ENCODE data around the gene ISL1. TPM values are rescaled to one million over a fixed set of nuclear protein-coding genes. Genes with fewer than 3 reads are reported as not detected.

ISL1 gene
- total and polyA plus RNA-seq, 2 of the 8 experiments (the other 6 are each of a cell fraction or from before 2014, with no cell fraction given), result 0.05 to 0.19 TPM

- POLR2A ChIA-PET (ENCODE audit: partially characterized antibody), result no interaction called here
- Histone ChIP-seq H3K9ac (replicated peaks in 1 of 4; ENCODE audit: extremely low read depth in 1 of 4, low read depth in 3 of 4, low read length in 3 of 4) (no peak overlapping the region), H2BK20ac (ENCODE audit: low read length) (no peak overlapping the region), H4K5ac (ENCODE audit: insufficient read length, low read depth, low read length) (no peak overlapping the region), H2BK12ac (ENCODE audit: low read depth, low read length) (no peak overlapping the region), H3K4me2 (ENCODE audit: insufficient read depth in 1 of 2, low read depth in 2 of 2, low read length in 2 of 2) (peak overlapping the region; percentile 88 to 98; a peak in 3 of 4 replicates), H2BK5ac (ENCODE audit: low read depth, low read length) (no peak overlapping the region), H3K4me3 (ENCODE audit: extremely low read depth in 1 of 4, insufficient read depth in 2 of 4, low read depth in 3 of 4, low read length in 4 of 4) (peak overlapping the region in 1 of 4 experiments; percentile 62; a peak in 4 of 8 replicates), H3K23ac (ENCODE audit: insufficient read length) (no peak overlapping the region), H3K4ac (replicated peaks; ENCODE audit: insufficient read length, low read depth, low read length) (no peak overlapping the region), H2AFZ (ENCODE audit: low read length) (no peak overlapping the region), H3K14ac (ENCODE audit: insufficient read length) (no peak overlapping the region), H4K20me1 (replicated peaks in 1 of 2; ENCODE audit: control insufficient read depth in 1 of 2, insufficient read depth in 2 of 2, low read length in 2 of 2) (peaks cover 0 to 2% of the 10 kb centered on the region in 2 experiments), H3K27ac (ENCODE audit: low read depth, low read length) (no peak overlapping the region), H2AK5ac (ENCODE audit: low read depth, low read length) (no peak overlapping the region), H3K79me2 (ENCODE audit: control insufficient read depth in 1 of 2, insufficient read depth in 2 of 2, low read length in 2 of 2) (no peaks in the 10 kb centered on the region), H3K9me3 (ENCODE audit: insufficient read depth in 2 of 2, low read depth in 1 of 2, low read length in 1 of 2) (no peaks in the 10 kb centered on the region), H3K56ac (replicated peaks; ENCODE audit: insufficient read length, low read depth, low read length) (no peak overlapping the region), H4K91ac (replicated peaks; ENCODE audit: insufficient read length, low read length) (no peak overlapping the region), H3K18ac (ENCODE audit: extremely low read depth, low read length) (no peak overlapping the region), H3K27me3 (replicated peaks in 1 of 4; ENCODE audit: control insufficient read depth in 3 of 4, extremely low read depth in 1 of 4, insufficient read depth in 3 of 4, low read length in 3 of 4) (peaks cover 34 to 69% (median 57%) of the 10 kb centered on the region in 4 experiments), H4K8ac (ENCODE audit: extremely low read depth, insufficient read depth, low read length) (no peak overlapping the region), H2BK120ac (replicated peaks; ENCODE audit: low read depth, low read length) (no peak overlapping the region), H3K23me2 (ENCODE audit: low read depth, low read length) (peaks cover 12% of the 10 kb centered on the region), H2BK15ac (ENCODE audit: low read length) (no peak overlapping the region), H3K4me1 (replicated peaks in 1 of 4; ENCODE audit: control insufficient read depth in 3 of 4, insufficient read depth in 4 of 4, low read length in 3 of 4) (peaks cover 4 to 23% (median 14%) of the 10 kb centered on the region in 4 experiments; a peak in 6 of 7 replicates), H3K36me3 (ENCODE audit: control insufficient read depth in 2 of 4, insufficient read depth in 4 of 4, low read length in 3 of 4) (no peaks in the 10 kb centered on the region), H3K79me1 (ENCODE audit: low read depth, low read length) (no peaks in the 10 kb centered on the region)
- CTCF ChIA-PET (ENCODE audit: partially characterized antibody), result interaction anchor here (1.7 to 11.8 kb wide), 3 partner anchors 11 to 412 kb away, joined by 5 to 113 read pairs (median 11); no protein-coding TSS in a partner anchor
- no peak for DNase-seq (ENCODE audit: low read depth in 1 of 2, low spot score in 2 of 2)
- WGBS, 2 experiments (ENCODE audit: extremely low coverage in 1 of 2, insufficient coverage in 1 of 2, insufficient read length in 1 of 2, insufficient replicate concordance in 2 of 2, low coverage in 1 of 2, low lambda C conversion rate in 2 of 2, missing lambda C conversion rate in 1 of 2), result 23% methylated on average over 3 of the region's 3 CpGs; no CpG with 5 or more reads in 1 of the 2 experiments
- FAIRE-seq, result no peak
- no peak for TF ChIP-seq EGR1 (IDR thresholded peaks at IDR 0.05; ENCODE audit: borderline replicate concordance, low read depth, low read length)
- no peak for TF ChIP-seq SIRT6 (IDR thresholded peaks at IDR 0.05; ENCODE audit: low read length)
- TF ChIP-seq NANOG (IDR thresholded peaks at IDR 0.05; ENCODE audit: insufficient read depth, low read depth, low read length, poor library complexity, severe bottlenecking), result no peak
- TF ChIP-seq TEAD4 (IDR thresholded peaks at IDR 0.05; ENCODE audit: low read depth, low read length), result no peak
- TF ChIP-seq JUN (IDR thresholded peaks at IDR 0.05; ENCODE audit: low read depth, low read length), result no peak
- TF ChIP-seq POLR2A (IDR thresholded peaks at IDR 0.05; ENCODE audit: control extremely low read depth in 1 of 2, low read depth in 2 of 2, low read length in 2 of 2), result no peak
- no peak for TF ChIP-seq POLR2AphosphoS5 (IDR thresholded peaks at IDR 0.05; ENCODE audit: low read depth, low read length)
- no peak for TF ChIP-seq ATF2 (IDR thresholded peaks at IDR 0.05; ENCODE audit: low read length)
- TF ChIP-seq SP2 (IDR thresholded peaks at IDR 0.05; ENCODE audit: low read length), result no peak
- no peak for TF ChIP-seq SIX5 (IDR thresholded peaks at IDR 0.05; ENCODE audit: low read depth, low read length)
- TF ChIP-seq YY1 (IDR thresholded peaks at IDR 0.05; ENCODE audit: low read depth, low read length), result no peak
- TF ChIP-seq KDM4A (IDR thresholded peaks at IDR 0.05; ENCODE audit: low read depth, low read length, severe bottlenecking), result no peak
- TF ChIP-seq CEBPB (IDR thresholded peaks at IDR 0.05; ENCODE audit: low read depth, low read length), result no peak
- no peak for TF ChIP-seq MAFK (IDR thresholded peaks at IDR 0.05; ENCODE audit: low read depth, low read length)
- TF ChIP-seq BACH1 (IDR thresholded peaks at IDR 0.05; ENCODE audit: low read length), result no peak
These were observed 6.7 kb upstream of the ISL1 start for GRCh38 chr5:51376509-51376908.

Measured in H1 (cell line).